H1 (cell line): ENCODE measurements around the gene ART4.

ENCODE experiments used
- EZH2 ChIP-seq: fragments of 200-600 bp; sonication (generic); IDR thresholded peaks from 2 replicates; pipeline ENCODE4 v1.7.1; 2012; ENCODE audit warnings: low read depth, mild to moderate bottlenecking, moderate library complexity, low read length, inconsistent platforms; ENCODE audit not compliant: severe bottlenecking
- NANOG ChIP-seq: IDR thresholded peaks from 2 replicates; pipeline ENCODE4 v1.6.1; 2011; ENCODE audit warnings: low read length, low read depth, mild to moderate bottlenecking, inconsistent platforms; ENCODE audit not compliant: insufficient read depth, poor library complexity, severe bottlenecking
- POLR2A ChIP-seq, 2 experiments: IDR thresholded peaks; 1 replicate in 1 of 2; 2 replicates in 1 of 2; pipeline ENCODE4 v1.6.1; 2011; ENCODE audit warnings: low read depth in 2 of 2, low read length in 2 of 2, mild to moderate bottlenecking in 2 of 2; ENCODE audit errors: control extremely low read depth in 1 of 2
- SIN3A ChIP-seq, 2 experiments: IDR thresholded peaks in 1 of 2; conservative IDR thresholded peaks in 1 of 2; 2 replicates each; pipeline ENCODE4 v1.6.1; 2011 to 2012; ENCODE audit warnings: low read length in 2 of 2, improper control_type of control experiment in 1 of 2, low read depth in 1 of 2, mild to moderate bottlenecking in 1 of 2
- TEAD4 ChIP-seq: IDR thresholded peaks from 2 replicates; pipeline ENCODE4 v1.6.1; 2012; ENCODE audit warnings: low read depth, low read length, inconsistent platforms, mixed read lengths
- TF ChIP-seq, protein P1 (sequence below): IDR thresholded peaks from 2 replicates; pipeline ENCODE4 v1.6.1; 2011; ENCODE audit warnings: low read depth, mild to moderate bottlenecking, low read length; ENCODE audit not compliant: insufficient read depth

DNA sequence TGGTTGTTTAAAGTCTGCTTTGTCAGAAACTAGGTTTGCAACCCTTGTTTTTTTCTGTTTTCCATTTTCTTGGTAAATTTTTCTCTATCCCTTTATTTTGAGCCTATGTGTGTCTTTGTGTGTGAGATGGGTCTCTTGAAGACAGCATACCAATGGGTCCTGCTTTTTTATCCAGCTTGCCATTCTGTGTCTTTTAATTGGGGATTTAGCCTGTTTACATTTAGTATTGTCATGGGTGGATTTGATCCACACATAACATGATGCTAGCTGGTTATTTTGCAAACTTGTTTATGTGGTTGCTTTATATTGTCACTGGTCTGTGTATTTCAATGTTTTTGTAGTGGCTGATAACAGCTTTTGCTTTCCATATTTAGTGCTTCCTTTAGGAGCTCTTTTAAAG lies 17.2 kb upstream of the ART4 start:
- TF ChIP-seq, protein P1, sequence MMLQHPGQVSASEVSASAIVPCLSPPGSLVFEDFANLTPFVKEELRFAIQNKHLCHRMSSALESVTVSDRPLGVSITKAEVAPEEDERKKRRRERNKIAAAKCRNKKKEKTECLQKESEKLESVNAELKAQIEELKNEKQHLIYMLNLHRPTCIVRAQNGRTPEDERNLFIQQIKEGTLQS: no peak
- no peak for TF ChIP-seq EZH2
- no peak for TF ChIP-seq NANOG
- no peak for TF ChIP-seq SIN3A (conservative IDR thresholded peaks at IDR 0.05 in 1 of 2, IDR thresholded peaks at IDR 0.05 in 1 of 2; ENCODE audit: low read depth in 1 of 2, low read length in 2 of 2)
- TF ChIP-seq TEAD4: no peak
- no peak for TF ChIP-seq POLR2A (IDR thresholded peaks at IDR 0.05; ENCODE audit: control extremely low read depth in 1 of 2, low read depth in 2 of 2, low read length in 2 of 2)
